Left lung (tissue), 10 donors: ENCODE data around the gene PSD. TPM values are rescaled to one million over a fixed set of nuclear protein-coding genes. Genes with fewer than 3 reads are reported as not detected.

Experiments
- ATAC-seq: fragments of 200-7000 bp; cut with Tn5 transposase; one replicate; pipeline ENCODE4 v1.9.1; 2020; ENCODE audit warnings: moderate library complexity
- DNase-seq, 4 donors: peaks; one replicate each; pipeline ENCODE4 v3.0.0-alpha.2; 2013 to 2020
- H3K27ac ChIP-seq, 2 donors: fragments of 200-600 bp; sonication (generic) in 1 of 2; one replicate each; pipeline versions ENCODE4 v1.5.0 to v1.8.0; 2020 to 2021
- H3K27me3 ChIP-seq, 2 donors: fragments of 200-600 bp; sonication (generic) in 1 of 2; one replicate each; pipeline versions ENCODE4 v1.5.0 to v1.8.0; 2020 to 2021
- H3K36me3 ChIP-seq, 2 donors: fragments of 200-600 bp; sonication (generic) in 1 of 2; one replicate each; pipeline versions ENCODE4 v1.5.0 to v1.8.0; 2020 to 2021
- H3K4me1 ChIP-seq, 2 donors: fragments of 200-600 bp; one replicate each; pipeline ENCODE4 v1.8.0; 2021
- H3K4me3 ChIP-seq, 2 donors: fragments of 200-600 bp; sonication (generic) in 1 of 2; one replicate each; pipeline versions ENCODE4 v1.5.0 to v1.8.0; 2020 to 2021; ENCODE audit warnings: mild to moderate bottlenecking in 1 of 2
- H3K9me3 ChIP-seq, 2 donors: fragments of 200-600 bp; sonication (generic) in 1 of 2; one replicate each; pipeline versions ENCODE4 v1.5.0 to v1.8.0; 2020 to 2021
- CTCF ChIP-seq, 2 donors: fragments of 200-600 bp; sonication (generic) in 1 of 2; IDR thresholded peaks; one replicate each; pipeline versions ENCODE4 v1.5.0 to v1.8.0; 2021; ENCODE audit warnings: antibody characterized with exemption in 2 of 2
- intact Hi-C, 2 donors: fragments of 100-400 bp; cut with DNase I; formaldehyde crosslinking; loops; one replicate each; pipeline versions ENCODE4 v1.11.2 to v1.14.2; 2022
- polyA plus RNA-seq, 6 donors: library from polyadenylated mRNA; unstranded; fragments of 120-200 nt; gene quantifications; one replicate each; pipeline ENCODE4 v1.2.1, GENCODE V29; 2013; ENCODE audit not compliant: insufficient read length in 6 of 6
- total RNA-seq, 2 donors: library from RNA; stranded (reverse); fragmentation: NEBNext Ultra II Directional; extraction: Animal tissue kit (Norgen Biotek cat#: 25700); gene quantifications; one replicate each; pipeline ENCODE4 v1.2.1, GENCODE V29; 2021
- donor health status: DM: no; HTN: yes; CAD: no.
- donor health status: DM: no; HTN: no; CAD: no.

Gene PSD
- total and polyA plus RNA-seq, 8 donors = 1.4 to 15.1 (median 9.9) TPM

DNA sequence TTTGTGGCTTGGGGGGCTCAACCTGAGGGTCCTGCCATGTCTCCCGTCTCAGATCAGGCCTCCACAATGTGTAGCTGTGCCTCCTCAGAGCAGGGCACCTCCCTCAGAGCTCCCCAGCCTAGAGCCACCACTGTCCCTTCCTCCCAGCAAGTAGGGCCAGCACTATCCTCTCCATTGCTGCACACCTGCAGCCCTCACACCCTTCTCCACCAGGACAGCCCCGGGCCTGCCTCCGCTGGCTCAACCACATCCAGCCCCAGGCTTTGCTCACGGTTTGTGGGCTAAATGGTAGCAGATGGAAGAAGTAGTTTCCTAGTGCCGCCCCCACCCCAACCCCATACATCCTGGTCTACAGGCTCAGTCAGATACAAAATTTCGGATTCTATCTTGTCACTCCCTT is 13.0 kb downstream of the PSD start:
- H3K9me3 ChIP-seq = no peaks in the 10 kb centered on the region
- H3K27me3 ChIP-seq = peaks cover 15 to 40% of the 10 kb centered on the region in 2 donors
- H3K36me3 ChIP-seq = peaks cover 0 to 31% of the 10 kb centered on the region in 2 donors
- ATAC-seq (no peak), DNase-seq (no peak)
- intact Hi-C loops = no loop called here
- H3K4me3 ChIP-seq = no peak overlapping the region
- H3K4me1 ChIP-seq = peaks cover 0 to 21% of the 10 kb centered on the region in 2 donors
- TF ChIP-seq CTCF (IDR thresholded peaks at IDR 0.05) = no peak
- H3K27ac ChIP-seq = no peak overlapping the region

- ATAC-seq = no peak
These were observed 13.4 kb downstream of the PSD start for GRCh38 chr10:102405108-102405571.

GRCh38 chr10:102404361-102405107 is 14.1 kb downstream of the PSD start:
- intact Hi-C loops = no loop called here
- Histone ChIP-seq H3K9me3 (no peaks in the 10 kb centered on the region), H3K4me1 (peaks cover 0 to 20% of the 10 kb centered on the region in 2 donors), H3K36me3 (peaks cover 0 to 41% of the 10 kb centered on the region in 2 donors), H3K4me3 (no peak overlapping the region), H3K27ac (no peak overlapping the region), H3K27me3 (peaks cover 4 to 29% of the 10 kb centered on the region in 2 donors)
- ATAC-seq (no peak), DNase-seq (peak in 1 of 4 donors; percentile 60)
- TF ChIP-seq CTCF (IDR thresholded peaks at IDR 0.05) = no peak

More at GRCh38 chr10:102405108-102405571, 13.4 kb downstream of the PSD start:
- no peaks in the 10 kb centered on the region for H3K9me3 ChIP-seq
- H3K27me3 ChIP-seq = peaks cover 11 to 35% of the 10 kb centered on the region in 2 donors
- no peak for DNase-seq
- TF ChIP-seq CTCF (IDR thresholded peaks at IDR 0.05) = no peak
- H3K27ac ChIP-seq = no peak overlapping the region
- peaks cover 0 to 36% of the 10 kb centered on the region in 2 donors for H3K36me3 ChIP-seq
- H3K4me1 ChIP-seq = peaks cover 0 to 18% of the 10 kb centered on the region in 2 donors
- intact Hi-C loops = no loop called here
- H3K4me3 ChIP-seq = no peak overlapping the region

DNA sequence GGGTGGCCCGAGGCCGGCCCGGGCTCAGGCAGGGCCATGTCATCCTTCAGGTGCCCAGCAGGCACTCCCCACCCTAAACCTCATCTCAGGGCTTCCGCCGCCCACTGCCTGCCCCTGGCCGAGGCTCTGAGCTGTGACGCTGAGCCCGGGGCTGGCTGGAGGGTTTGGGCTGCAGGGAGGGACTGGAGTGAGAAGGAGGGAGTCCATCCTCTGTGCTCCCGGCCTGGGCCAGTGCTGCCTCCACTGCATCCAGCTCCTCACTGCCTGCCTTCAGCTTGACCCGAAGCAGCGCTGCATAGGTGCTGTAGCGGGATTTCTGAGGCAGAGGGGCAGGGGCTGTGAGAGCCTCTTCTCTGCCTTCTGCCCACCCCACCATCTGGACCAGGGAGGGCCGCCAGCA is 15.5 kb downstream of the PSD start:
- Histone ChIP-seq H3K27ac (no peak overlapping the region), H3K27me3 (peaks cover 0 to 14% of the 10 kb centered on the region in 2 donors), H3K4me1 (peaks cover 4 to 22% of the 10 kb centered on the region in 2 donors), H3K36me3 (peaks cover 0 to 49% of the 10 kb centered on the region in 2 donors), H3K4me3 (no peak overlapping the region), H3K9me3 (no peaks in the 10 kb centered on the region)
- TF ChIP-seq CTCF (IDR thresholded peaks at IDR 0.05) = no peak
- intact Hi-C loops = no loop called here
- DNase-seq = peak in 1 of 4 donors; percentile 78
- no peak for ATAC-seq

- H3K4me3 ChIP-seq = no peak overlapping the region
- intact Hi-C loops = no loop called here
- H3K27ac ChIP-seq = no peak overlapping the region
- no peak for ATAC-seq
- H3K36me3 ChIP-seq = peaks cover 0 to 55% of the 10 kb centered on the region in 2 donors
- no peak for DNase-seq
- no peaks in the 10 kb centered on the region for H3K9me3 ChIP-seq
- peaks cover 0 to 8% of the 10 kb centered on the region in 2 donors for H3K27me3 ChIP-seq
- peaks cover 4 to 28% of the 10 kb centered on the region in 2 donors for H3K4me1 ChIP-seq
- TF ChIP-seq CTCF (IDR thresholded peaks at IDR 0.05) = no peak
These were observed 16.1 kb downstream of the PSD start for GRCh38 chr10:102402512-102402896.
